Forelimb muscle (tissue), 1 donor: Measurements from ENCODE around the gene HTR2B. TPM values are rescaled to one million over a fixed set of nuclear protein-coding genes. Genes with fewer than 3 reads are reported as not detected.
"Not testable (repeated sequence)": the region's sequence is repeated elsewhere in the genome, so short reads cannot be mapped to it uniquely, and the experiment has no call there.

Experiments used
- DNase-seq: peaks from one replicate; pipeline ENCODE4 v3.0.0-alpha.2; 2013; ENCODE audit warnings: low read depth
- polyA plus RNA-seq: library from polyadenylated mRNA; unstranded; fragments of 120-200 nt; gene quantifications from one replicate; pipeline ENCODE4 v1.2.1, GENCODE V29; 2013; ENCODE audit not compliant: insufficient read length

HTR2B gene
- 0.11 TPM for polyA plus RNA-seq

- DNase-seq, result peak; percentile 26
These were observed at the start of gene HTR2B for GRCh38 chr2:231124838-231125568. TSS of gene HTR2B (minus strand) at chr2:231125042. CDS start at chr2:231123764, 1,278 bp downstream.

GRCh38 chr2:231174211-231174651, 49.4 kb upstream of the HTR2B start:
- DNase-seq, result no peak

GRCh38 chr2:231172025-231172424, 47.2 kb upstream of the HTR2B start:
- no peak for DNase-seq

GRCh38 chr2:231170055-231170454, 45.2 kb upstream of the HTR2B start:
- DNase-seq, result no peak

GRCh38 chr2:231169488-231169887, 44.6 kb upstream of the HTR2B start:
- DNase-seq, result no peak

GRCh38 chr2:231168460-231169139, 43.8 kb upstream of the HTR2B start:
- DNase-seq, result no peak

- DNase-seq, result no peak
These were observed 43.1 kb upstream of the HTR2B start for GRCh38 chr2:231167745-231168459.

GRCh38 chr2:231163414-231164095, 38.7 kb upstream of the HTR2B start:
- DNase-seq, result no peak

- no peak for DNase-seq
These were observed 38.2 kb upstream of the HTR2B start for GRCh38 chr2:231163011-231163410.

- no peak for DNase-seq
These were observed 37.1 kb upstream of the HTR2B start for GRCh38 chr2:231161877-231162329.

- DNase-seq, result no peak
These were observed 36.5 kb upstream of the HTR2B start for GRCh38 chr2:231161252-231161839.

GRCh38 chr2:231160701-231161100, 35.9 kb upstream of the HTR2B start:
- no peak for DNase-seq

- no peak for DNase-seq
These were observed 34.5 kb upstream of the HTR2B start for GRCh38 chr2:231159306-231159705.

GRCh38 chr2:231152800-231153557, 28.1 kb upstream of the HTR2B start:
- DNase-seq, result no peak

- DNase-seq, result no peak
These were observed 21.8 kb upstream of the HTR2B start for GRCh38 chr2:231146665-231147064.

- no peak for DNase-seq
These were observed 20.1 kb upstream of the HTR2B start for GRCh38 chr2:231144896-231145295.

- not testable (repeated sequence) for DNase-seq
These were observed 16.0 kb upstream of the HTR2B start for GRCh38 chr2:231140808-231141207.

GRCh38 chr2:231139796-231140195, 15.0 kb upstream of the HTR2B start:
- no peak for DNase-seq

- DNase-seq, result no peak
These were observed 13.9 kb upstream of the HTR2B start for GRCh38 chr2:231138699-231139098.

- no peak for DNase-seq
These were observed 10.2 kb upstream of the HTR2B start for GRCh38 chr2:231134910-231135655.
